ENCODE data around the gene KIF3A. TPM values are rescaled to one million over a fixed set of nuclear protein-coding genes. Genes with fewer than 3 reads are reported as not detected.

KIF3A gene
- total RNA-seq, 1 experiment from 2014 or later = 12.7 TPM

- ChIA-PET CTCF (no interaction called here), POLR2A (no interaction called here), RAD21 (ENCODE audit: low non-redundant PET in 1 of 2, low total read pairs in 2 of 2, uncharacterized antibody in 2 of 2, unreplicated experiment in 2 of 2) (no interaction called here)
- DNase-seq (ENCODE audit: low read depth, low spot score) (no peak), ATAC-seq (no peak)
- BruUV-seq (replicated peaks) = no TSS peak
- TF ChIP-seq ZBTB33 (IDR thresholded peaks at IDR 0.05; ENCODE audit: extremely low read depth, insufficient replicate concordance, low read length) = no peak
- TF ChIP-seq TCF7L2 (IDR thresholded peaks at IDR 0.05; ENCODE audit: borderline replicate concordance, extremely low read depth, insufficient read depth, insufficient read length) = no peak
- TF ChIP-seq, protein P1, sequence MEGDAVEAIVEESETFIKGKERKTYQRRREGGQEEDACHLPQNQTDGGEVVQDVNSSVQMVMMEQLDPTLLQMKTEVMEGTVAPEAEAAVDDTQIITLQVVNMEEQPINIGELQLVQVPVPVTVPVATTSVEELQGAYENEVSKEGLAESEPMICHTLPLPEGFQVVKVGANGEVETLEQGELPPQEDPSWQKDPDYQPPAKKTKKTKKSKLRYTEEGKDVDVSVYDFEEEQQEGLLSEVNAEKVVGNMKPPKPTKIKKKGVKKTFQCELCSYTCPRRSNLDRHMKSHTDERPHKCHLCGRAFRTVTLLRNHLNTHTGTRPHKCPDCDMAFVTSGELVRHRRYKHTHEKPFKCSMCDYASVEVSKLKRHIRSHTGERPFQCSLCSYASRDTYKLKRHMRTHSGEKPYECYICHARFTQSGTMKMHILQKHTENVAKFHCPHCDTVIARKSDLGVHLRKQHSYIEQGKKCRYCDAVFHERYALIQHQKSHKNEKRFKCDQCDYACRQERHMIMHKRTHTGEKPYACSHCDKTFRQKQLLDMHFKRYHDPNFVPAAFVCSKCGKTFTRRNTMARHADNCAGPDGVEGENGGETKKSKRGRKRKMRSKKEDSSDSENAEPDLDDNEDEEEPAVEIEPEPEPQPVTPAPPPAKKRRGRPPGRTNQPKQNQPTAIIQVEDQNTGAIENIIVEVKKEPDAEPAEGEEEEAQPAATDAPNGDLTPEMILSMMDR (IDR thresholded peaks at IDR 0.05 in 2 of 3, conservative IDR thresholded peaks at IDR 0.05 in 1 of 3; ENCODE audit: borderline replicate concordance in 1 of 3, insufficient read depth in 1 of 3, low read depth in 2 of 3, low read length in 2 of 3) = no peak
- TF ChIP-seq SRF (IDR thresholded peaks at IDR 0.05; ENCODE audit: low read depth) = no peak
- TF ChIP-seq EZH2phosphoT487 (IDR thresholded peaks at IDR 0.05; ENCODE audit: borderline replicate concordance) = no peak
- no peak for TF ChIP-seq SIN3A (IDR thresholded peaks at IDR 0.05; ENCODE audit: low read depth)
- no peak for TF ChIP-seq ZNF274 (IDR thresholded peaks at IDR 0.05; ENCODE audit: low read depth, low read length)
- TF ChIP-seq POLR2AphosphoS5 (IDR thresholded peaks at IDR 0.05; ENCODE audit: low read depth, low read length) = no peak
- no peak overlapping the region for H3K27ac ChIP-seq (ENCODE audit: low read depth, low read length)
- no peak overlapping the region for H3K9ac ChIP-seq (ENCODE audit: low read length)
- intact Hi-C loops (cut with micrococcal nuclease) = loop anchor here (10.0 kb wide), 1 partner anchor 146 kb away; no protein-coding TSS in a partner anchor
- H3K79me2 ChIP-seq (ENCODE audit: insufficient read depth, low read length) = no peaks in the 10 kb centered on the region
- H4K20me1 ChIP-seq (ENCODE audit: insufficient read depth) = no peaks in the 10 kb centered on the region
- H2AFZ ChIP-seq (ENCODE audit: low read depth, low read length, poor library complexity, severe bottlenecking) = no peak overlapping the region
- no peaks in the 10 kb centered on the region for H3K36me3 ChIP-seq (ENCODE audit: control insufficient read depth in 1 of 2, insufficient read depth in 2 of 2, low read length in 2 of 2)
- H3K9me3 ChIP-seq (ENCODE audit: control insufficient read depth in 1 of 2, insufficient read depth in 1 of 2, low read depth in 1 of 2, low read length in 2 of 2) = no peaks in the 10 kb centered on the region
- no peaks in the 10 kb centered on the region for H3K9me2 ChIP-seq (ENCODE audit: insufficient read depth)
- no peak overlapping the region for H3K4me3 ChIP-seq (replicated peaks in 1 of 2; ENCODE audit: low read depth in 1 of 2, low read length in 2 of 2)
- H3K4me1 ChIP-seq (ENCODE audit: control insufficient read depth in 1 of 2, insufficient read depth in 2 of 2, low read length in 2 of 2) = peaks cover 13 to 30% of the 10 kb centered on the region in 2 experiments
- H3K4me2 ChIP-seq (ENCODE audit: low read length) = no peak overlapping the region
- H3K27me3 ChIP-seq (ENCODE audit: insufficient read depth, low read length) = no peaks in the 10 kb centered on the region
Observed at GRCh38 chr5:132671000-132671399, 66.3 kb downstream of the KIF3A start.
